HG03066 (cell line): ENCODE results near the gene SLC22A31.

Source experiments
- ATAC-seq: cut with Tn5 transposase; IDR thresholded peaks from one replicate; pipeline ENCODE4 v1.9.1; 2021; ENCODE audit warnings: low read depth; ENCODE audit not compliant: unreplicated experiment

SLC22A31 gene

DNA sequence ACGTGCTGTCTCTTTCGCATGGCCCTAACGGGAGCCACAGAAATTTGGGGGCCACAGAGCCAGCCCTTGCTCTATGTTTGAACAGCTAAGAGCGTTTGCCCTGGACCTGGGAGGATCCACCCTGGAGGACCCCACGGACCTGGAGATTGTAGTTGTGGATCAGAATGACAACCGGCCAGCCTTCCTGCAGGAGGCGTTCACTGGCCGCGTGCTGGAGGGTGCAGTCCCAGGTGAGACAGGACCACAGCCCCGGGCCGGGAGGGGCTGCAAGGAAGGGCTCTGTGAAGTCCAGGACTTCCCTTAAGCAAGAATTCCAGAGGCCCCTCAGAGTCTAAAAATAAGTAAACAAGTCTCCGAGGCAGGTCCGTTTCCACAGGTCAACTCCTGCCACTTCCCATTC, 16.9 kb downstream of the SLC22A31 start:
- ATAC-seq, result no peak

- no peak for ATAC-seq
Measured at GRCh38 chr16:89179656-89180315, 20.6 kb downstream of the SLC22A31 start.

DNA sequence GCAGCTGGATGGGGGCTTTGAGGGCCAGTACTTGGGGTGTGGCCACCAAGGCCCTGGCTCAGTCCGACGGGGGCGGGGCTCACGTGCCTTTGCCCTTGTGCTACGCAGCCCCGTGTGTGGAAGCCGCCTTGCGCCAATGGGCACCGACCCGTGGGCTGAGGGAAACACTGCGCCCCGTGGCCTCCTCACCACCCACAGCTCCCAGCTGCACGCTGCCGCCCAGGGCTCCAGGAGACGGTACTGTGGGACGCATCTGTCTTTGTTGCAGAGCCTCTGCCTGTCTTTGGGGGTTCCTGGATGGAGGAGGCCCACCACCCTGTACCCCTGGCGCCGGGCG, 21.2 kb downstream of the SLC22A31 start:
- ATAC-seq, result no peak

DNA sequence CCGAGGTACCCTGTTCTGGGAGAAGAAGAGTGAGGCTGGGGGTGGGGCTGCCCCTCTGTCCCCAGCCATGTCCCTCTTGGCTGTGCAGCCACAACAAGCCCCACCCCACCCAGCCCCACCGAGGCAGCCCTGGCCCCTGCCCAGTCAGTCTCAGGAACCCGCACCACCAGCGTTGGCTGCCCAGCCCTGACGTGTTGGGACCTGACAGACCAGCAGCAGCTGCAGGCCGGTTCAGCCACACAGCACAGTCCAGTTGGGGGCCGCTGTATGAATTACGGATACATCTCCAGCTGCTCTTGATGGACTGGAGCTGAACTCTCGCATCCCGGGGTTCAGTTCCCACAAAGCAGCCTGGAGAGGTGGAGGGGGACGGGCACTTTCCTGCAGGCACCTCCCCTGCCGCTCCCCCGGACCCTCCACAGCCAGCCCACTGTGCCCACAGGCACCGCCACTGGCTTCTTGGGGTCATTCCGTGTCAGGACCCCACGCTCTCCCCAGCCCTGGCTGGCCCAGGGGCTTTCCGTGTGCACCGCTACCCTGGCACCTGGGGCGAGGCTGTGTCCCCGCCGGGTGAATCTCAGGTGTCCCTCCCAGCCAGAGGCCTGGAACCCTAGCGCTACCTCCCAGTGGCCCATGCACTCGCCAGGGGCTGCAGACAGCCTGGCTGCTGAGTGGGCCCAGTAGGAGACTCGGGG, 21.7 kb downstream of the SLC22A31 start:
- no peak for ATAC-seq

DNA sequence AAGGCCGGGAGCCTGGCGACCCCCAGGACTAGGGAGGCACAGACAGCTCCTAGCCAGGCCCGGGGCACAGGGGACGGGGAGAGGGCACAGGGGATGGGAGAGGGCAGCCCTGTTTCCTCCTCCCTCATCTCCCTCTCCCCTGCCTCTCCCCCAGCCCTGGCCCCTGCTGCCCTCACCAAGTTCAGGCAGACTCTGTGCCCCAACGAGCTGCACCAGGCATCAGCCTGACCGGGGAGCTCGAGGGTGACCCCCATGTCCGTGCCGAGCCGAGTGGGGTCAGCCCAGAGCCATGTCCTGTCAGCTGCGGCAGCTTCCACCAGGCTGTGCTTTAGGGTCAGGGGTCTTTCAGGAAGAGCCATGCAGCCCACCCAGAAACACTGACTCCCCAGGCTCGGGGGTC, 22.8 kb downstream of the SLC22A31 start:
- no peak for ATAC-seq

GRCh38 chr16:89176717-89177116, 23.6 kb downstream of the SLC22A31 start:
- ATAC-seq, result no peak

GRCh38 chr16:89176147-89176690, 24.1 kb downstream of the SLC22A31 start:
- ATAC-seq, result no peak

DNA sequence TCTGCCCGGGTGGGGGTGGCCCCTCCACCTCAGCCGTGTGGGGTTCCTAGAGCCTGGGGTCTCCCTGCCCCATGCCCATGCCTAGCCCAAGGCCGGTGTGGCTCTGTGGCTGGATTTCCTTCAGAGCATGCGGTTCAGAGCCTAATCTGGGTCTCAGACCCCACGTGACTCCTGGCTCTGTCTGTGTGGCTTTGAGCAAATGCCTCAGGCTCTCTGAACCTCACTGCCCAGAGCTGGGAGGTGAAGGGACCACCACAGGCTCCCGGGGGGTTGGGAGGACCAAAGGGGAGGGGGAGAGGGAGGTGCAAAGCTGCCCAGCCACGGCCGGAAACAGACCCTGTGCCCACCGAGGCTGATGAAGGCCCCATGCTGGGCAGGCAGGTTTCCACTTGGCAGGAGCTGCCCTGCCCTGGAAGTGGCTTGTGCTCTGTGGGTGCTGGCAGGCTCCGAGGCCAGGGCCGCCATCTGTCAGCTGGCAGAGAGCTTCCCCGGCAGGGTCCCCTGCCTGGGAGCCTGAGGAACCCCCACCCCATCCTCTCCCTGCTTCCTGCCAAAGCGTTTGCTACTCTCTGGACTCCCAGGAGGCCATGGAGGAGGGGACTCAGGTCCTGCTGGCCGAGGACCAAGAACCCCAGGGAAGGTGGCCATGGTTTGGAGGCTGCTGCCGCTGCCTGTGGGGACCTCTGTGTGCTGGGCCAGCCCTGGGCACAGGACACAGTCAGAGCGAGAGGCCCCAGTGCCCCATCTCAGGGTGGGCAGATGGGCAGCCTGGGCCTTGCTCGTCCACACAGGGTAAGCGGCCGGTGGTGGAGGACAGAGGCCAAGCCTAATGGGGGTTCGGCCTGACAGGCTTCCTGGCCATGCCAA, 24.8 kb downstream of the SLC22A31 start:
- no peak for ATAC-seq

- no peak for ATAC-seq
Measured at GRCh38 chr16:89174877-89175276, 25.5 kb downstream of the SLC22A31 start.

DNA sequence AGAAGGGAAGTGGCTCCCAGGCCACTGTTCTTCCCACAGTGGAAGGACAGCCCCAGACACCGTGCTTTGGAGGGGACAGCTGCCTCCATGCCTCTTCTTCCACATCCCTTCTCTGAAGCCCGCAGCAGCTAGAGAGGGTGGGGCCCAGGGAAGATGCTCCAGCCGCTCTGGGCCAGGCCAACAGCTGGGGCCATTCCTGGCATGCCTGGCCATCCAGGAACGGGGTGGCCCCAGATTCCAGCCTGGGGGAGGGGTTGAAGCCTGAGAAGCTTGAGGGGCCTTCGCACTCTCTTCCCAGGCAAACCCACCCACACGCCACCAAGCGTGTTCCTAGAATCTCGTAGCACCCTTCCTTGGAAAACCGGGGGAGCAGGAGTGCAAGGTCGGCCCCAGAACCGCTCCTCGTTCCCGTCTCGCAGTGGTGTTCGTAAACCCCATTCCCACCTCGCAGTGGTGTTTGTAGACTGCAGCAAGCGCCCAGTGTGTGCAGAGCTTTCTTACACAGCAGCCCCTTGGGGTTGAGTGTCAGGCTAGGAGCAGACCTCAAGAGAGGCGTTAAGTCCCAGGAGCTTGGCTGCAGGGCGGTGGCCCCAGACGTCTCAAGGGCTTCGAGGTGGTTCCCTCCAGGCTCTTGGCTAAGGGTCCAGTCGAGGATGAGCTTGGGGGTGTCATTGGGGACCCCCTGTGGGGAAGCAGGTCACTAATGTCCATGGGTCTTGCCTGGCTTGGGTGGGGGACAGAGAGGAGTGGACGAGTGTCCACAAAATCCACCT, 26.1 kb downstream of the SLC22A31 start:
- ATAC-seq, result no peak

GRCh38 chr16:89173174-89173921, 27.0 kb downstream of the SLC22A31 start:
- ATAC-seq, result no peak

- ATAC-seq, result no peak
Measured at GRCh38 chr16:89172528-89173173, 27.7 kb downstream of the SLC22A31 start.

GRCh38 chr16:89172171-89172527, 28.2 kb downstream of the SLC22A31 start:
- no peak for ATAC-seq

- peak; percentile 59 for ATAC-seq
Measured at GRCh38 chr16:89171216-89172170, 28.8 kb downstream of the SLC22A31 start, which contains the start of gene CDH15. CDH15 (plus strand) TSS chr16:89171748; CDS start chr16:89171832, 84 bp downstream.

DNA sequence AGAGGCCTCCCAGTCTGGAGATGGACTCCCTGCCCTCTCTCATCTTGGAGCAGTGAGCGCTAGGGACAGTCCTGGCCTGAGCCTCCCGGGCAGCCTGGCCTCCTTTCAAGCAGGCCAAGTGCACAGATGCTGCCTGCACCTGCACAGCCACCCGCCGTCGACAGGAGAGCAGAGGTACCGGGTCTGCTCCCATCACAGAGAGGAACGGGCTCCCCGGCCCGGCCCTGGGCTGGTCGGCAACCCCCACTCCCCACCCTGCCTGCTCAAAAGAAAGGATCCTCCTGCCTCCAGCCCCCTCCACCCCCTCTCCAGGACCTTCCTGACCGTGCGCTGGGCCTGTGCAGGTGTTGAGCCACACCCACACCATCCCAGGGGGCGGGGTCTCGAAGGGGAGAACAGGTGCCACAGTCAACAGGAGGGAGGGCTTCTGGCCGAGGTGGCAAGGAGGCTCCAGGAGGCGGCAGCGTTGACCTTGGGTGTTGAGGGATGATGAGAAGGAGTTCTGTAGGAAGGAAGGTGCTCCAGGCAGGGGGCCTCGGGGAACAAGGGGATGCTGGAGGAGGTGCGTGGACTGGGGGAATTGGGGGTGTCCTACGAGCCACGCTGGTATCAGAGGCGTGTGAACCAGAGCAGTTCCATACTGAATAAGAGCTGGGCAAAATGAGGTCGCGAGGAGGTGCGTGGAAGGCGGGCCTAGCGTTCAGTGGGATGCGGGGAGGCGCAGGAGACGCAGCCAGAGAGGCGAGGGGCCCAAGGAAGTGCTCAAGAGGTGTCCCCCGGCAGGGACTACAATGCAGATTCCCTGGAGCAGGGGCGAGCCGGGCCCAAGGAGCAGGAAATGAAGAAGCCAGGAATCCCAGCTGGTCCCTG, 29.8 kb downstream of the SLC22A31 start:
- ATAC-seq, result no peak

GRCh38 chr16:89169778-89170177, 30.6 kb downstream of the SLC22A31 start:
- ATAC-seq, result no peak
